SK-N-DZ (cell line): ENCODE data around the gene POP5.
A peak's percentile ranks its signal among the peaks of the same experiment; 100 is the strongest.
"Not testable (repeated sequence)": the region's sequence is repeated elsewhere in the genome, so short reads cannot be mapped to it uniquely, and the experiment has no call there.

Source experiments
- DNase-seq: peaks from one replicate; pipeline ENCODE4 v3.0.0-alpha.2; 2015; ENCODE audit warnings: low spot score

The POP5 gene

GRCh38 chr12:120538281-120539156, 42.7 kb downstream of the POP5 start:
- DNase-seq = no peak

- DNase-seq = no peak
These were observed 43.4 kb downstream of the POP5 start for GRCh38 chr12:120537856-120538220.

- no peak for DNase-seq
These were observed 45.0 kb downstream of the POP5 start for GRCh38 chr12:120536064-120536791.

GRCh38 chr12:120534703-120535655, 46.2 kb downstream of the POP5 start:
- peak; percentile 42 for DNase-seq

- DNase-seq = peak; percentile 93
These were observed 46.9 kb downstream of the POP5 start, which contains the start of gene RNF10 for GRCh38 chr12:120534203-120534702. TSS of gene RNF10 (plus strand) at chr12:120534356. CDS start at chr12:120534812, 456 bp downstream.

- DNase-seq = no peak
These were observed 48.4 kb downstream of the POP5 start for GRCh38 chr12:120532701-120533238.

- not testable (repeated sequence) for DNase-seq
These were observed 50.8 kb downstream of the POP5 start for GRCh38 chr12:120530418-120530761.

- peak; percentile 29 for DNase-seq
These were observed 51.4 kb downstream of the POP5 start for GRCh38 chr12:120529641-120530417.

GRCh38 chr12:120528861-120529525, 52.2 kb downstream of the POP5 start, which contains the start of gene COQ5:
TSS of gene COQ5 (minus strand) at chr12:120529158. CDS start at chr12:120529141, 17 bp downstream.
- peak; percentile 91 for DNase-seq
